GM18870 (cell line): Measurements from ENCODE around the gene CFAP54.
A peak's percentile ranks its signal among the peaks of the same experiment; 100 is the strongest.
"Not testable (repeated sequence)": the region's sequence is repeated elsewhere in the genome, so short reads cannot be mapped to it uniquely, and the experiment has no call there.

Experiments
- ATAC-seq: cut with Tn5 transposase; IDR thresholded peaks from one replicate; pipeline ENCODE4 v1.9.1; 2021; ENCODE audit warnings: moderate library complexity; ENCODE audit not compliant: unreplicated experiment

Gene CFAP54

GRCh38 chr12:96513681-96514080 lies 24.3 kb downstream of the CFAP54 start:
- ATAC-seq = no peak

- peak; percentile 89 for ATAC-seq
Observed at GRCh38 chr12:96514328-96514727, 25.0 kb downstream of the CFAP54 start.

- peak; percentile 65 for ATAC-seq
Observed at GRCh38 chr12:96516472-96517430, 27.4 kb downstream of the CFAP54 start.

GRCh38 chr12:96520767-96521166 lies 31.4 kb downstream of the CFAP54 start:
- ATAC-seq = no peak

- no peak for ATAC-seq
Observed at GRCh38 chr12:96521895-96522682, 32.7 kb downstream of the CFAP54 start.

- ATAC-seq = no peak
Observed at GRCh38 chr12:96522690-96523089, 33.3 kb downstream of the CFAP54 start.

GRCh38 chr12:96526110-96526509 lies 36.7 kb downstream of the CFAP54 start:
- ATAC-seq = no peak

- ATAC-seq = no peak
Observed at GRCh38 chr12:96529912-96530311, 40.5 kb downstream of the CFAP54 start.

GRCh38 chr12:96534339-96534738 lies 45.0 kb downstream of the CFAP54 start:
- ATAC-seq = no peak

GRCh38 chr12:96548384-96548783 lies 59.0 kb downstream of the CFAP54 start:
- no peak for ATAC-seq

- no peak for ATAC-seq
Observed at GRCh38 chr12:96549341-96549740, 60.0 kb downstream of the CFAP54 start.

GRCh38 chr12:96570579-96570978 lies 81.2 kb downstream of the CFAP54 start:
- peak; percentile 27 for ATAC-seq

- ATAC-seq = peak; percentile 93
Observed at GRCh38 chr12:96571101-96571862, 81.9 kb downstream of the CFAP54 start.

- peak; percentile 97 for ATAC-seq
Observed at GRCh38 chr12:96578526-96579125, 89.2 kb downstream of the CFAP54 start.

- no peak for ATAC-seq
Observed at GRCh38 chr12:96585977-96586376, 96.6 kb downstream of the CFAP54 start.

- no peak for ATAC-seq
Observed at GRCh38 chr12:96587691-96588090, 98.3 kb downstream of the CFAP54 start.

GRCh38 chr12:96590970-96591369 lies 101.6 kb downstream of the CFAP54 start:
- ATAC-seq = no peak

- ATAC-seq = not testable (repeated sequence)
Observed at GRCh38 chr12:96604374-96604773, 115.0 kb downstream of the CFAP54 start.

GRCh38 chr12:96605684-96606083 lies 116.3 kb downstream of the CFAP54 start:
- ATAC-seq = no peak

GRCh38 chr12:96606134-96606533 lies 116.8 kb downstream of the CFAP54 start:
- no peak for ATAC-seq

- no peak for ATAC-seq
Observed at GRCh38 chr12:96606644-96607043, 117.3 kb downstream of the CFAP54 start.
